ENCODE results near the gene MORC4. TPM values are rescaled to one million over a fixed set of nuclear protein-coding genes. Genes with fewer than 3 reads are reported as not detected.

Gene MORC4
- polyA plus RNA-seq, 1 donor from 2014 or later: 4.2 TPM

DNA sequence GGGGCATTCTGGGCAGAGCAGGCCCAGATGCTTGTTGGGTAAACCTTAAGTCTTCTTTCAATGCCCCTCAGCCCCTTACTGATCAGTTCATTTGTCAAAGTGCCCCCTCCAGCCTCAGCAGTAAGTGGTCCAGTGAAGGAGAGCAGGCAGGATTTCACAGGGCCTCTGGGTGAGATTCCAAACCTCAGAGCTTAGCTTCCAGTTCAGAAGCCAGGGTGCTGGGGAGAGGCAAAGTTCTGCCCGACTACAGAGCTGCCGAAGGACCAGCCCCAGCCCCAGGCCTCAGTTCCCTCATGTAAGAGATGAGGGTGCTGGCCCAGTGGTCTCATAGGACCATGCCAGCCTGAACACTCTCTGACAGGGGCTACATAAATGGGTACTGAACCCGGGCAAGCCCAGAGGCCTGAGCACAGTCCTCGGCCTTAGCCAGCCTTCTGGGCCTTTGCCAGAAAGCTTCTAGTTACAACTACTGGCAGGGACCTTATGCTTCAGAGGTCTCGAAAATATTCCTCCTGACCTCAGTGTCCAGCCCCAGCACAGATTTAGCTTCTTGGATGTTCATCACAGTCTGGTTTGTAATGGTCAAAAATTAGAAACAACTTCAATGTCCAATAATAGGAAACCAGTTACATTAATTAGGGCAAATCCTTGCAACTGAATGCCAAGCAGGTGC, 96.0 kb downstream of the MORC4 start:
- Mint-ChIP-seq H3K4me1 (no peaks in the 10 kb centered on the region), H3K9me3 (no peaks in the 10 kb centered on the region), H3K27me3 (peaks cover 3% of the 10 kb centered on the region), H3K4me3 (no peak overlapping the region), H3K36me3 (no peaks in the 10 kb centered on the region), H3K27ac (no peak overlapping the region)

DNA sequence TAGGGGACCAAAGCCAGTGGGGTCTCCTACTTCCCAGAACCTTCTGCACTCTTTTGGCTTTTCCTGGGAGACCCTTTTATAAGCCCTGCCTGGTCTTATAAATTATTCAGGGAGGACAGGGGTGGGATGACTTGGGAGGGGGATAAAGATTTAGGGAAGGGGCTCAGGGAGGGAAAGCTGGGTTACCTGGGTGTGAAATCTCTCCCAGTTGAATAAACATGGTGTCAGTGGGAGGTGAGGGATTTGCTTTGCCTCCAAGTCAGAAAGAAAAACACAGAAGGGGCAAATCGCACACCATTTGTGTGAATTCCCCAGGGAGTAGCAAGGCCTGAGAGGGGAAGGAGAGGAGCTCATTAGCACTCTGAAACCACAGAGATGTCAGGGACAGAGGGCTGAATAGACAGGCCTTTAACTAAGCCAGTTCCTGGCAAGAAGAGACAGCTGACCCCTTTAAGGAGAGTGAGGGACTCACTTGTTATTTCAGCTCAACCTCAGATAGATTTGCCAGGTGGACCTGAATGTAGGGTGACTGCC, 96.7 kb downstream of the MORC4 start, which contains the start of gene RIPPLY1:
Gene RIPPLY1, minus strand, starts transcription at position 51 of the 534 bp plus-strand sequence. CDS start 54 bp downstream, outside the sequence.
- no peak within 1 kb of the TSS for H3K27ac Mint-ChIP-seq
- H3K27me3 Mint-ChIP-seq: peaks cover 1% of the 10 kb centered on the region
- no peaks in the 10 kb centered on the region for H3K36me3 Mint-ChIP-seq
- H3K9me3 Mint-ChIP-seq: no peaks in the 10 kb centered on the region
- no peak within 1 kb of the TSS for H3K4me3 Mint-ChIP-seq
- H3K4me1 Mint-ChIP-seq: no peaks in the 10 kb centered on the region

DNA sequence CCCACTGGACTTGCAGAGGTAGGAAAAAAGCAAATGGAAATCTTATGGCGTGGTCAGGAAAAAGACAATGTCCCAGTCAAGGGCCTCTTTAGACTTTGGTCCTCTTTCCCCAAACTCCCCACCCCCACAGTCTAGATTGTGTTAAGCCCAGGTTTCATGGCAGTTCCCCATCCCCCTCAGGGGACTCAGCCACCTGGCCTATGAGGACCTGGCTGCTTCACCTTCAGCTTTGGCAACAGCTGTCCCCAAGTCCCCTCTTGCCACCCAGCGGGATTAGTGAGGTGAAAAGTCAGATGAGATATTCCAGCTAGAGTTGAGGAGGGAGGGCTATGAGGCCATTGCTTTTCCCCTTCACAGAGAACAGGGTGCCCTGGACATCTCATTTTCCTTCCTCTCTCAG, 97.3 kb downstream of the MORC4 start:
- Mint-ChIP-seq H3K36me3 (no peaks in the 10 kb centered on the region), H3K4me1 (no peaks in the 10 kb centered on the region), H3K9me3 (no peaks in the 10 kb centered on the region), H3K27me3 (peaks cover 1% of the 10 kb centered on the region), H3K4me3 (no peak overlapping the region), H3K27ac (no peak overlapping the region)

DNA sequence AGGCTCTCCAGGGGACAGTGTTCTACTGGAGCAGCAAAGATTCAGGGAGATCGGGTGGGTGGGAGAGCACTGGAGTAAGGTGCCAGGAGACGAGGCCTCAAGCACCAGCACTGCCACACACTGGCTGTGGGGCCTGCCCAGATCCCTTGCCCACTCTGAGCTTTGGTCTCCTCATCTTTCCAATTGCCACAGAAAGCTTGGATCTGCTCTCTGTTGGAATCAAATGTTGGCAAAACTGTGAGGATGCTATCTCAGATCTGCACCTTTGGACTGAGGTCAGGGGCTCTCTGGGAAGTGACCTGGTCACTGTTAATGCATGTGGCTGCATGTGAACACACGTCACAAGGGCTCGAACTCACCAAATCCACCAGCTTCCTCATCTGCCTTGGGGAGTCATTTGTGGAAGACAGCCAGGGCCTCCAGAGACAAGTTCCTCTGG, 98.2 kb downstream of the MORC4 start:
- Mint-ChIP-seq H3K27ac (no peak overlapping the region), H3K9me3 (no peaks in the 10 kb centered on the region), H3K27me3 (no peaks in the 10 kb centered on the region), H3K4me1 (no peaks in the 10 kb centered on the region), H3K4me3 (no peak overlapping the region), H3K36me3 (no peaks in the 10 kb centered on the region)

DNA sequence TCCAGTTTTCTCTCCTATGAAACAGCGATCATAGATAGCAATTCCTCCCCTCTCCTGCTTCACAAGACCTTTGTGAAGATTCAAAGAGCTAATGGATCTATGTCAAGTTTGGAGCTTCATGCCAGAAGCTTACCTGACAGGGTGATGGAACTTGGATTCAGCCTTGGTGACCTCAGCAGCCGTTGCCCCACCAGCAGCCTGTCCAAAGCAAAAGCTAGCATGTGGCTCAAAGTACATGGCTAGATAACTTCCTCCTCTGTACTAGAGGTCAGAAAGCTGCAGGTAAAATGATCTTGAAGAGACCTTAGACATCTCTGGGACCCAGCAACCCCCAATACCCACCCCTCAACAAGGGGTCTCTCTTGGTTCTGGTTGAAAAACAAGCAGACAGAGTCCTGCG, 98.7 kb downstream of the MORC4 start:
- Mint-ChIP-seq H3K27me3 (no peaks in the 10 kb centered on the region), H3K4me3 (no peak overlapping the region), H3K36me3 (no peaks in the 10 kb centered on the region), H3K4me1 (no peaks in the 10 kb centered on the region), H3K9me3 (no peaks in the 10 kb centered on the region), H3K27ac (no peak overlapping the region)

DNA sequence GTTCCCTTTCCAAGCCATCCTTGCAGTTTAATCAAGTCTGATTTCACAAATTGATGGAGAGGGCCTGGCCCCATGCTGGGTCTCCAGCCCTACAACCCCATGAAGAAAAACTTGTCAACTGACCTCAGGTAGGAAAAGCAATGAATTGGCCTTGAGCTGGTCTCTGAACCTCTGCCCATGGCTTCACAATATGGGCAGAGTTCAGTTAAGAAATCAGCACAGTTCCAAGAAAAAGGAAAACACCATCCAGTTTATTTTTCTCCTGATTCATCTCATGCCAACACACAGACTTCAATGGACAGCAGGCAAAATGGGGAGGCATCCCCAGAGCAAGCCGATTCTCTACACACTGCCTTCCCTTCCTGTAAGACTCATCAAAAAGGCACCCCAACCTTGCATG, 100.2 kb downstream of the MORC4 start:
- Mint-ChIP-seq H3K9me3 (no peaks in the 10 kb centered on the region), H3K4me1 (no peaks in the 10 kb centered on the region), H3K27ac (no peak overlapping the region), H3K36me3 (no peaks in the 10 kb centered on the region), H3K4me3 (no peak overlapping the region), H3K27me3 (no peaks in the 10 kb centered on the region)

DNA sequence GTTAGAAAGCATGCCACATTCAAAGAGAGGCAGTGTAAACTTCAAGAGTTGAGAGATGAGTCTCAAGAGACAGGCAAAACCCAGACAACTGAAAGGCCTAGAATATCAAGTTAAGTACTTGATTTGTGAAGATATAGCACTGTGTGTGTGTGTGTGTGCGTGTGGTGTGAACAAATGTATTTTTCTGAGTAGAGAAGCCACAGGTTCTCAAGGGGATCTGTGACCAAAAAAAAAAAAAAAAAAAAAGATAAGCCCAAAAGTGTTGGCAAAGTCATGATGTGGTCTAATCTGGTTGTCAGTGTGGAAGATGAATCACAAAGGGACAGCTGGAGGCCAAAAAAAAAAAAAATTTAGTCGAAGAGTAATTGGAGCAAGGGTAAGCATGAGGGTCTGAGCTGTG, 100.7 kb downstream of the MORC4 start:
- no peaks in the 10 kb centered on the region for H3K9me3 Mint-ChIP-seq
- H3K27me3 Mint-ChIP-seq: no peaks in the 10 kb centered on the region
- H3K4me1 Mint-ChIP-seq: no peaks in the 10 kb centered on the region
- H3K36me3 Mint-ChIP-seq: no peaks in the 10 kb centered on the region
- H3K4me3 Mint-ChIP-seq: no peak overlapping the region
- H3K27ac Mint-ChIP-seq: no peak overlapping the region

DNA sequence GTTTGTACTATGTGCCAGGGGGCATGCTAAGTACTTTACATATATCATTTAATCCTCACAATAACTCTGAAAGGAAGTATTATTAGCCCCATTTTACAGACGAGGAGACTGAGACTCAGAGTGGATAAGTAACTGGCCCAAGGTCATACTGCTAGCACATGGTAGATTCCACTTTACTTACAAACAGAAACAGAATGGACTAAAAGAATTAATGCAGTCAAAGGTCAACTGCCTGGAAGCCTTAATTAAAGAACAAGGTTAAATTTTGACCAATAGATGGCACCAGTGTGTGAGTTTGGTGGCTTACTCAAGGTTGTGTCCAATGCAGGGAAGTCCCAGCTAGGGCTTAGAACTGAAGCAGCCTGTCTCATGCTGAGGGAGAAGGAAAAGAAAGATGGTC, 101.5 kb downstream of the MORC4 start:
- Mint-ChIP-seq H3K4me1 (no peaks in the 10 kb centered on the region), H3K27ac (no peak overlapping the region), H3K9me3 (no peaks in the 10 kb centered on the region), H3K36me3 (no peaks in the 10 kb centered on the region), H3K27me3 (peaks cover 4% of the 10 kb centered on the region), H3K4me3 (no peak overlapping the region)

DNA sequence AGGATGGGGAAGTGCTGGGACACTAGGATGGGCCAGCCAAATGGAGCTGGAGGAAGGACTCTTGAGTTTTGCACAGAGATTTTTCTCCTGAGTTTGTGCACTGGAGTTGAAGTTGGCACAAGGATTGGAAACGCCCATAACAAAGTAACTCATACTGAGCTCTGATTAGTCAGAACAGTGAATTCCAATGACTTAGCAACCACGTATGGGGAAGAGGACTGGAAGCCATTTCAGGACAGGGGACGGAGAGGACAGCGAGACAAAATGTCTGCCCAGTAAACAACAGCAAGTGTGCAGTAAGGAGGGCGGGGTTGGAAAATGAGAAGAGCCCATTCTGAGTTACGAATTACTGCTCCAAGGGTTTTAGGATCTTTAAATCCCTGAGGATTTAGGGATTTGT, 102.8 kb downstream of the MORC4 start:
- no peaks in the 10 kb centered on the region for H3K9me3 Mint-ChIP-seq
- no peaks in the 10 kb centered on the region for H3K4me1 Mint-ChIP-seq
- no peak overlapping the region for H3K4me3 Mint-ChIP-seq
- H3K27ac Mint-ChIP-seq: no peak overlapping the region
- no peaks in the 10 kb centered on the region for H3K36me3 Mint-ChIP-seq
- H3K27me3 Mint-ChIP-seq: peaks cover 4% of the 10 kb centered on the region

DNA sequence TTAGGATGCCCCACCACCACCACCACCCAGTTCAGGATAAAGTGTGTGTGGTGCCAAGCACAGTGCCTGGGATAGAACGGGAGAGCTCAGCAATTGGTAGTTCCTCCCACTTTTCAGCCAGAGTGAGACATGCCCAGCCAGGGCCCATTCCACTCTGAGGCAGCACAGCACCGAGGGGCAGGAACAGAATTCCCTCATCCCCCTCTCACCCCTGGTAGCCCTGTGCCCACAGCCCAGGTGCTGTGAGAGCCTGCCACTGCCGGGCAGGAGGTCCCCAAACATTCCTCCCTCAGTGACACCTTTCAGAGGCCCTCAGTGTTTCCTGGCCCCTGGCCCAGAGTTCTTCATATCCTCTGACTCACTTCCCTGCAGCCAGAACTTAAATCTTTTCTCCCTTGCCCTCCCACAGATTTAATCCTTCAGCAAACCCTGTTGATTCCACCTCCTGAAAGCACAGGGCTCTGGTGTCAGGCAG, 105.0 kb downstream of the MORC4 start:
- peak overlapping the region in 1 of 4 donors; percentile 17 for H3K4me3 Mint-ChIP-seq
- H3K27ac Mint-ChIP-seq: no peak overlapping the region
- H3K4me1 Mint-ChIP-seq: no peaks in the 10 kb centered on the region
- H3K9me3 Mint-ChIP-seq: no peaks in the 10 kb centered on the region
- H3K27me3 Mint-ChIP-seq: peaks cover 8% of the 10 kb centered on the region
- no peaks in the 10 kb centered on the region for H3K36me3 Mint-ChIP-seq

DNA sequence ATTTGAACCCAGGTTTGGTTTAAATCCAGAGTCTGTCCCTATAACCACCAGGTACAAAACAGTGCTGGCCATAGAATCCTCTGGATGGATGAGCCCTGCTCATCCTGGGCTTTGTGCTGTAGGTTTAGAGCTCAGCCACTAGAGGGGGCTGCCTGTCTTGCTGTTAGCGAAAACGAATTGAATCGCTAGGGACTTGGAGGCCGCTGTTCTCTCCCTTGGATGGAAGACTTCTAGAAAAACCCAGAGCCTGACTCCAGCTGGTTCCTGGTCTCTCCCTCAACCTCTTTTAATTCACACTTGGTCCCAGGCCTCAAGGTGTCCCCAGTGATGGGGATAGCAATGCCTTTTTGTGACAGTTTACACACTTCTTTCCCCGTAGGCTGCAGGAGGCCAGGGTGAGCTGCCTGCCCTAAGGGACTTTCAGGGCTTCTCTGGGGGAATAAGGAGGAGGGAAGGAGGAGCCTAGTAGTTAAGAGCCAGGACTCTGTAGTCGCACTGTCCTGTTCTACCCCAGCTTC, 105.6 kb downstream of the MORC4 start:
- Mint-ChIP-seq H3K9me3 (no peaks in the 10 kb centered on the region), H3K36me3 (no peaks in the 10 kb centered on the region), H3K27ac (peak overlapping the region in 1 of 3 donors; percentile 22), H3K4me3 (peak overlapping the region in 1 of 4 donors; percentile 17), H3K27me3 (peaks cover 8% of the 10 kb centered on the region), H3K4me1 (no peaks in the 10 kb centered on the region)

DNA sequence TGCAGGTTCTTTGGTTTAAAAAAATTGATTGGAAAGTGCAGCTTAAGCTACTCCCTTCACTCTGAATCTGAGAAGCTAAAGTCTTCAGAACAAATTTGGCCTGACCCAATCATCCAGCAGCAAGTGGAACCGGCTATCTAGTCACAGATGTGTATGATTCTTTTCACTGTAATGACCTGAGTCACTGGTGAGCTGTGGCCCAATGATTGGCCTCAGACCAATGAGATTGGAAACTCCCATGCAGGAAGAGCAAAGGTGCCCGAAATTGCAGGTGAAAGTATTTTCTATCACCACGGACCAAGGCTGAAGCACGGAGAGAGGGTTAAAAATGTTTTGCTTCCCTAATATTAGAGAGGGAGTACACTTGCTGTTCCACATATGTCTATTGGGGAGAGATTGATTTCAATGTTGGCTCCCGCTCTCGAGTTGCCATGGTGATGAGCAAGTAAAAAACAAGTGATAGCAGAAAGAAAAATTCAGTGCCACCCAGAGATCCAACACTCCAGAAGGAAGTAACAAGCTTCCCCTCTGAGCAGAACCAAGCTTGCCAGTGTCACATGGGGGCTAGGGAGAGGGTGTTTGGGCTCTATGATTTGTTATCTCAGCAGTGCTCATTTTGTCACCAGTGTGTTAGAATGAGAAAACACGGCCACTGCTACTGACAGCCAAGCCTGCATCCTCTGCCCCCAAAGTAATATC, 108.1 kb downstream of the MORC4 start:
- Mint-ChIP-seq H3K9me3 (peaks cover 0 to 1% (median 0%) of the 10 kb centered on the region in 3 donors), H3K36me3 (no peaks in the 10 kb centered on the region), H3K4me3 (no peak overlapping the region), H3K27me3 (peaks cover 11% of the 10 kb centered on the region), H3K27ac (no peak overlapping the region), H3K4me1 (no peaks in the 10 kb centered on the region)

Other genes starting within 250 kb of the MORC4 start
- 0.51 TPM for gene TBC1D8B, start 197.5 kb downstream of the MORC4 start, polyA plus RNA-seq
- not detected for gene RIPPLY1, start 96.9 kb downstream of the MORC4 start, polyA plus RNA-seq
- gene CLDN2, start 79.8 kb downstream of the MORC4 start, polyA plus RNA-seq: not detected
- gene RBM41, start 118.6 kb upstream of the MORC4 start, polyA plus RNA-seq: 22.6 TPM
- 3.1 TPM for gene NUP62CL, start 206.2 kb upstream of the MORC4 start, polyA plus RNA-seq
- gene DNAAF6, start 206.4 kb upstream of the MORC4 start, polyA plus RNA-seq: not detected

All from IgD-negative memory B cell (primary cell).